Hepatocyte (in vitro differentiated cells): ENCODE results near the gene PDP2.

Experiments used
- CTCF ChIP-seq: fragments of 200-600 bp; sonication (generic); IDR thresholded peaks from 2 replicates; pipeline ENCODE4 v1.5.1; 2016; ENCODE audit warnings: antibody characterized with exemption, mild to moderate bottlenecking; ENCODE audit not compliant: poor library complexity
- EZH2 ChIP-seq: fragments of 200-600 bp; sonication (generic); IDR thresholded peaks from 2 replicates; pipeline ENCODE4 v1.6.1; 2016; ENCODE audit warnings: antibody characterized with exemption, mild to moderate bottlenecking, borderline replicate concordance
- EZH2phosphoT487 ChIP-seq: fragments of 200-600 bp; sonication (generic); IDR thresholded peaks from one replicate; pipeline ENCODE4 v1.6.1; 2018; ENCODE audit warnings: antibody characterized with exemption, mild to moderate bottlenecking, low read depth, moderate library complexity; ENCODE audit not compliant: unreplicated experiment, severe bottlenecking

- TF ChIP-seq CTCF (no peak), EZH2 (no peak), EZH2phosphoT487 (no peak)
These were observed 39.9 kb downstream of the PDP2 start for GRCh38 chr16:66920299-66920590.
